Activated naive CD8-positive, alpha-beta T cell treated with anti-CD3 and anti-CD28 coated beads, Interleukin-2, amount 10 ng/mL, durations not matched to agents 7 days and 5 days (primary cell): ENCODE data around the gene TAF1. TPM values are rescaled to one million over a fixed set of nuclear protein-coding genes. Genes with fewer than 3 reads are reported as not detected.
"Not testable (repeated sequence)": the region's sequence is repeated elsewhere in the genome, so short reads cannot be mapped to it uniquely, and the experiment has no call there.

ENCODE experiments used
- ATAC-seq: fragments of 150-1000 bp; cut with Tn5 transposase; one replicate; pipeline ENCODE4 v1.10.0; 2021; ENCODE audit warnings: low read depth, moderate library complexity
- POLR2A ChIA-PET: fragments of 350-600 bp; sonication (Branson Sonifier 250); formaldehyde crosslinking; loops from one replicate; lab custom pipeline; 2021; ENCODE audit warnings: antibody characterized with exemption; lab: Charles Lee
- DNase-seq: peaks from one replicate; pipeline ENCODE4 v3.0.0; 2021
- H3K27ac Mint-ChIP-seq: one replicate; pipeline ENCODE4 v1.8.0; 2022; ENCODE audit warnings: mild to moderate bottlenecking, mixed read lengths
- H3K27me3 Mint-ChIP-seq: one replicate; pipeline ENCODE4 v1.8.0; 2022; ENCODE audit warnings: mild to moderate bottlenecking, moderate library complexity, mixed read lengths
- H3K36me3 Mint-ChIP-seq: one replicate; pipeline ENCODE4 v1.8.0; 2021; ENCODE audit warnings: mild to moderate bottlenecking, mixed read lengths
- H3K4me1 Mint-ChIP-seq: one replicate; pipeline ENCODE4 v1.8.0; 2021; ENCODE audit warnings: mixed read lengths
- H3K4me3 Mint-ChIP-seq: one replicate; pipeline ENCODE4 v1.8.0; 2022; ENCODE audit warnings: mild to moderate bottlenecking, moderate library complexity, mixed read lengths
- H3K9me3 Mint-ChIP-seq: one replicate; pipeline ENCODE4 v1.8.0; 2021; ENCODE audit warnings: mixed read lengths
- total RNA-seq, 2 experiments: library from RNA; stranded (reverse); gene quantifications; one replicate each; pipeline ENCODE4 v1.2.3, GENCODE V29; 2021

TAF1 gene, protein sequence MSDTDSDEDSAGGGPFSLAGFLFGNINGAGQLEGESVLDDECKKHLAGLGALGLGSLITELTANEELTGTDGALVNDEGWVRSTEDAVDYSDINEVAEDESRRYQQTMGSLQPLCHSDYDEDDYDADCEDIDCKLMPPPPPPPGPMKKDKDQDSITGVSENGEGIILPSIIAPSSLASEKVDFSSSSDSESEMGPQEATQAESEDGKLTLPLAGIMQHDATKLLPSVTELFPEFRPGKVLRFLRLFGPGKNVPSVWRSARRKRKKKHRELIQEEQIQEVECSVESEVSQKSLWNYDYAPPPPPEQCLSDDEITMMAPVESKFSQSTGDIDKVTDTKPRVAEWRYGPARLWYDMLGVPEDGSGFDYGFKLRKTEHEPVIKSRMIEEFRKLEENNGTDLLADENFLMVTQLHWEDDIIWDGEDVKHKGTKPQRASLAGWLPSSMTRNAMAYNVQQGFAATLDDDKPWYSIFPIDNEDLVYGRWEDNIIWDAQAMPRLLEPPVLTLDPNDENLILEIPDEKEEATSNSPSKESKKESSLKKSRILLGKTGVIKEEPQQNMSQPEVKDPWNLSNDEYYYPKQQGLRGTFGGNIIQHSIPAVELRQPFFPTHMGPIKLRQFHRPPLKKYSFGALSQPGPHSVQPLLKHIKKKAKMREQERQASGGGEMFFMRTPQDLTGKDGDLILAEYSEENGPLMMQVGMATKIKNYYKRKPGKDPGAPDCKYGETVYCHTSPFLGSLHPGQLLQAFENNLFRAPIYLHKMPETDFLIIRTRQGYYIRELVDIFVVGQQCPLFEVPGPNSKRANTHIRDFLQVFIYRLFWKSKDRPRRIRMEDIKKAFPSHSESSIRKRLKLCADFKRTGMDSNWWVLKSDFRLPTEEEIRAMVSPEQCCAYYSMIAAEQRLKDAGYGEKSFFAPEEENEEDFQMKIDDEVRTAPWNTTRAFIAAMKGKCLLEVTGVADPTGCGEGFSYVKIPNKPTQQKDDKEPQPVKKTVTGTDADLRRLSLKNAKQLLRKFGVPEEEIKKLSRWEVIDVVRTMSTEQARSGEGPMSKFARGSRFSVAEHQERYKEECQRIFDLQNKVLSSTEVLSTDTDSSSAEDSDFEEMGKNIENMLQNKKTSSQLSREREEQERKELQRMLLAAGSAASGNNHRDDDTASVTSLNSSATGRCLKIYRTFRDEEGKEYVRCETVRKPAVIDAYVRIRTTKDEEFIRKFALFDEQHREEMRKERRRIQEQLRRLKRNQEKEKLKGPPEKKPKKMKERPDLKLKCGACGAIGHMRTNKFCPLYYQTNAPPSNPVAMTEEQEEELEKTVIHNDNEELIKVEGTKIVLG (N-terminal part only)
- total RNA-seq, result 10 to 100 TPM; 64.7 to 66.8 TPM

GRCh38 chrX:71365875-71366673, at the start of gene TAF1:
Gene TAF1, plus strand, starts transcription at chrX:71366357. Its CDS starts 18 bp downstream, at chrX:71366375.
- Mint-ChIP-seq H3K9me3 (no peaks in the 10 kb centered on the region), H3K4me3 (peak within 1 kb of the TSS; percentile 97), H3K27me3 (no peaks in the 10 kb centered on the region), H3K36me3 (peaks cover 12% of the 10 kb centered on the region), H3K4me1 (peaks cover 13% of the 10 kb centered on the region), H3K27ac (peak within 1 kb of the TSS; percentile 98)
- ATAC-seq (peak; percentile 93), DNase-seq (peak; percentile 81)
- POLR2A ChIA-PET, result interaction anchor here (0.6 to 2.5 kb wide), 19 partner anchors 9 to 911 kb away, joined by 3 to 29 read pairs (median 4); partner anchors contain the start of genes CXCR3, FOXO4, IL2RG and MED12

DNA sequence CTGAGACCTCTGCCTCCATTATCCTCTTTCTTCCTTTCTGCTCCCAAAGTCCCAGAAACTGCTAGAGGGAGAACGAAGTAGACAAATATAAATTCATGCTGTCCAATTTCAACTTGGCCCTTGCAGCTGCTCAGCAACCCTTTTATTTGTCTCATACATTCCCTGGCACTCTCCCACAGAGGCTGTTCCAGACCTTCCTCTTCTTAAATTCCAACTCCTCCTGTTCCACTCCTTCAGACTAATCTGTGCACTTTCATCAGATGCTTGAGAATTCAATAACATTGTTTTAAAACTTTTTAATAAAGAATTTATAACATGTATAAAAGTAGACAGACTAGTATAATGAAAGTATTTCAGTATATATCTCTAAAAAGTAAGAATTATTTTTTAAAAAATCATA, 49.2 kb upstream of the TAF1 start:
- H3K4me1 Mint-ChIP-seq, H3K27me3 Mint-ChIP-seq, H3K36me3 Mint-ChIP-seq, H3K4me3 Mint-ChIP-seq, H3K27ac Mint-ChIP-seq, DNase-seq, ATAC-seq, POLR2A ChIA-PET, H3K9me3 Mint-ChIP-seq: not testable (repeated sequence)

GRCh38 chrX:71320126-71320525, 46.0 kb upstream of the TAF1 start:
- H3K4me1 Mint-ChIP-seq, result no peaks in the 10 kb centered on the region
- H3K4me3 Mint-ChIP-seq, result no peak overlapping the region
- ATAC-seq, result no peak
- H3K27me3 Mint-ChIP-seq, result no peaks in the 10 kb centered on the region
- H3K27ac Mint-ChIP-seq, result no peak overlapping the region
- peaks cover 13% of the 10 kb centered on the region for H3K36me3 Mint-ChIP-seq
- DNase-seq, result no peak
- peaks cover 1% of the 10 kb centered on the region for H3K9me3 Mint-ChIP-seq
- POLR2A ChIA-PET, result no interaction called here

- Mint-ChIP-seq H3K4me3 (no peak overlapping the region), H3K27ac (no peak overlapping the region), H3K27me3 (no peaks in the 10 kb centered on the region), H3K4me1 (no peaks in the 10 kb centered on the region), H3K9me3 (peaks cover 3% of the 10 kb centered on the region), H3K36me3 (peaks cover 16% of the 10 kb centered on the region)
- POLR2A ChIA-PET, result no interaction called here
- no peak for ATAC-seq
- no peak for DNase-seq
Observed at GRCh38 chrX:71321731-71322130, 44.4 kb upstream of the TAF1 start.

GRCh38 chrX:71324452-71324851, 41.7 kb upstream of the TAF1 start:
- H3K4me3 Mint-ChIP-seq, H3K27ac Mint-ChIP-seq, H3K27me3 Mint-ChIP-seq, POLR2A ChIA-PET, DNase-seq, H3K9me3 Mint-ChIP-seq, ATAC-seq, H3K4me1 Mint-ChIP-seq: not testable (repeated sequence)
- peaks cover 22% of the 10 kb centered on the region for H3K36me3 Mint-ChIP-seq

GRCh38 chrX:71326394-71326793, 39.8 kb upstream of the TAF1 start:
- H3K4me3 Mint-ChIP-seq, result no peak overlapping the region
- ATAC-seq (no peak), DNase-seq (no peak)
- no peak overlapping the region for H3K27ac Mint-ChIP-seq
- POLR2A ChIA-PET, result no interaction called here
- peaks cover 22% of the 10 kb centered on the region for H3K36me3 Mint-ChIP-seq
- H3K27me3 Mint-ChIP-seq, result no peaks in the 10 kb centered on the region
- peaks cover 6% of the 10 kb centered on the region for H3K9me3 Mint-ChIP-seq
- H3K4me1 Mint-ChIP-seq, result no peaks in the 10 kb centered on the region

GRCh38 chrX:71349151-71349665, 16.9 kb upstream of the TAF1 start:
- DNase-seq, H3K4me3 Mint-ChIP-seq, H3K9me3 Mint-ChIP-seq, H3K27me3 Mint-ChIP-seq, H3K36me3 Mint-ChIP-seq, POLR2A ChIA-PET, ATAC-seq, H3K27ac Mint-ChIP-seq, H3K4me1 Mint-ChIP-seq: not testable (repeated sequence)

GRCh38 chrX:71349867-71350266, 16.3 kb upstream of the TAF1 start:
- H3K4me1 Mint-ChIP-seq, H3K27me3 Mint-ChIP-seq, H3K4me3 Mint-ChIP-seq, DNase-seq, H3K9me3 Mint-ChIP-seq, H3K36me3 Mint-ChIP-seq, H3K27ac Mint-ChIP-seq, POLR2A ChIA-PET, ATAC-seq: not testable (repeated sequence)

GRCh38 chrX:71352439-71352838, 13.7 kb upstream of the TAF1 start:
- H3K4me1 Mint-ChIP-seq, H3K27ac Mint-ChIP-seq, DNase-seq, H3K9me3 Mint-ChIP-seq, H3K4me3 Mint-ChIP-seq, H3K36me3 Mint-ChIP-seq, ATAC-seq, H3K27me3 Mint-ChIP-seq: not testable (repeated sequence)
- POLR2A ChIA-PET, result interaction anchor here (1.3 kb wide), 1 partner anchor 69 kb away, joined by 4 read pairs; the partner anchor contains the start of gene NONO

DNA sequence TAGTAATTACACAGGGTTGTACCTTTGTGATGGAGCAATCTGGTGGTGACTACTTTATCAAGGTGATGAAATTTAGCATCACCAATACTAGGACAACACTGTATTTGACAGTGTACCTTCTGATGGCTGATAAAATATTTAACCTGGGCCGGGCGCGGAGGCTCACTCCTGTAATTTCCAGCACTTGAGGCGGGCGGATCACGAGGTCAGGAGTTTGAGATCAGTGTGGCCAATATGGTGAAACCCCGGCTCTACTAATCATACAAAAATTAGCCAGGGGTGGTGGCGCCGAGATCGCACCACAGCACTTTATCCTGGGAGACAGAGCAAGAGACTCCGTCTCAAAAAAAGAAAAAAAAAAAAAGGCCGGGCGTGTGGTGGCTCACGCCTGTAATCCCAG, 1.9 kb upstream of the TAF1 start:
- Mint-ChIP-seq H3K4me3 (peak overlapping the region; percentile 8), H3K27ac (no peak overlapping the region), H3K4me1 (peaks cover 9% of the 10 kb centered on the region), H3K9me3 (no peaks in the 10 kb centered on the region), H3K36me3 (peaks cover 5% of the 10 kb centered on the region), H3K27me3 (no peaks in the 10 kb centered on the region)
- ATAC-seq (no peak), DNase-seq (no peak)
- POLR2A ChIA-PET, result no interaction called here

- Mint-ChIP-seq H3K4me3 (peak overlapping the region; percentile 97), H3K27ac (peak overlapping the region; percentile 91), H3K9me3 (no peaks in the 10 kb centered on the region), H3K27me3 (no peaks in the 10 kb centered on the region), H3K36me3 (peaks cover 5% of the 10 kb centered on the region), H3K4me1 (peaks cover 9% of the 10 kb centered on the region)
- DNase-seq (no peak), ATAC-seq (no peak)
- POLR2A ChIA-PET, result interaction anchor here (0.6 to 2.5 kb wide), 16 partner anchors 10 to 257 kb away, joined by 3 to 29 read pairs (median 4); partner anchors contain the start of genes CXCR3, IL2RG, MED12 and NONO
Observed at GRCh38 chrX:71365356-71365874, 742 bp upstream of the TAF1 start.
